DND-41 (cell line): ENCODE data around the gene CNIH1.

Experiments used
- EZH2 ChIP-seq: IDR thresholded peaks from 3 replicates; pipeline ENCODE4 v1.6.1; 2012; ENCODE audit warnings: borderline replicate concordance, low read depth, mild to moderate bottlenecking, moderate library complexity, low read length, inconsistent platforms; ENCODE audit not compliant: severe bottlenecking
- TF ChIP-seq, protein P1 (sequence below): IDR thresholded peaks from 2 replicates; pipeline ENCODE4 v1.5.1; 2012; ENCODE audit warnings: borderline replicate concordance, low read length, moderate library complexity, mild to moderate bottlenecking; ENCODE audit not compliant: poor library complexity, severe bottlenecking; ENCODE audit errors: extremely low read depth

DNA sequence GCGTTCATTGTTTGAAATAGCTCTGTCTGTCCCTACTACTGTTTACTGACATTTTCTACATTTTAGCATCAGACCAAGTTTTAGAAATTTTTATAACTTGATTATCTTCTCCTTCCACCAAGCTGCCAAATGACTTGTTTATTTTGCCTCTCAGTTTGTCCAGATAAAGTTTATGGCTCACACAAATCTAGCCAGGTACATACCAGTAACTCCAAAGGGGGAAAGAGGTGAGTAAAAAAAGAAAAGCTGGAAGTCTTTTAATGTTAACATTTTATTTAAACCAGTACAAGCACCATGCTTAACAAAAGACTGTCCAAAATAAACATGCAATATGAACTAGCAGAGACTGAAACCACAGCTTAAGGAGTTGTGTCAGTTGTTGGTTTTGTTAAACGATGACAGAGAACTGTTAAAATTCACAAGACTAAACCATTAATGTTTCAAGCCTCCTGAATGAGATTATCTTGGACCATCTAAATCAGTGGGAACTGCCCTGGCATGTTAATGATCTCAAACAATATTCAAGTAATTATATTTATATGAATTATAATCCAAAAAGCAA lies 33.1 kb upstream of the CNIH1 start:
- TF ChIP-seq, protein P1, sequence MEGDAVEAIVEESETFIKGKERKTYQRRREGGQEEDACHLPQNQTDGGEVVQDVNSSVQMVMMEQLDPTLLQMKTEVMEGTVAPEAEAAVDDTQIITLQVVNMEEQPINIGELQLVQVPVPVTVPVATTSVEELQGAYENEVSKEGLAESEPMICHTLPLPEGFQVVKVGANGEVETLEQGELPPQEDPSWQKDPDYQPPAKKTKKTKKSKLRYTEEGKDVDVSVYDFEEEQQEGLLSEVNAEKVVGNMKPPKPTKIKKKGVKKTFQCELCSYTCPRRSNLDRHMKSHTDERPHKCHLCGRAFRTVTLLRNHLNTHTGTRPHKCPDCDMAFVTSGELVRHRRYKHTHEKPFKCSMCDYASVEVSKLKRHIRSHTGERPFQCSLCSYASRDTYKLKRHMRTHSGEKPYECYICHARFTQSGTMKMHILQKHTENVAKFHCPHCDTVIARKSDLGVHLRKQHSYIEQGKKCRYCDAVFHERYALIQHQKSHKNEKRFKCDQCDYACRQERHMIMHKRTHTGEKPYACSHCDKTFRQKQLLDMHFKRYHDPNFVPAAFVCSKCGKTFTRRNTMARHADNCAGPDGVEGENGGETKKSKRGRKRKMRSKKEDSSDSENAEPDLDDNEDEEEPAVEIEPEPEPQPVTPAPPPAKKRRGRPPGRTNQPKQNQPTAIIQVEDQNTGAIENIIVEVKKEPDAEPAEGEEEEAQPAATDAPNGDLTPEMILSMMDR = no peak
- no peak for TF ChIP-seq EZH2
